Retinal pigment epithelial cell (primary cell): Measurements from ENCODE around the gene NREP.

Experiments
- DNase-seq: peaks from one replicate; pipeline ENCODE4 v3.0.0-alpha.2; 2010; ENCODE audit warnings: low read depth
- H3K4me3 ChIP-seq: 2 replicates; pipeline ENCODE4 v1.5.1; 2011; ENCODE audit warnings: mild to moderate bottlenecking, low read length, control low read depth, moderate library complexity
- TF ChIP-seq, protein P1 (sequence below): conservative IDR thresholded peaks from 2 replicates; pipeline ENCODE4 v1.5.1; 2011; ENCODE audit warnings: low read depth, low read length, control low read depth, inconsistent platforms

The NREP gene

DNA sequence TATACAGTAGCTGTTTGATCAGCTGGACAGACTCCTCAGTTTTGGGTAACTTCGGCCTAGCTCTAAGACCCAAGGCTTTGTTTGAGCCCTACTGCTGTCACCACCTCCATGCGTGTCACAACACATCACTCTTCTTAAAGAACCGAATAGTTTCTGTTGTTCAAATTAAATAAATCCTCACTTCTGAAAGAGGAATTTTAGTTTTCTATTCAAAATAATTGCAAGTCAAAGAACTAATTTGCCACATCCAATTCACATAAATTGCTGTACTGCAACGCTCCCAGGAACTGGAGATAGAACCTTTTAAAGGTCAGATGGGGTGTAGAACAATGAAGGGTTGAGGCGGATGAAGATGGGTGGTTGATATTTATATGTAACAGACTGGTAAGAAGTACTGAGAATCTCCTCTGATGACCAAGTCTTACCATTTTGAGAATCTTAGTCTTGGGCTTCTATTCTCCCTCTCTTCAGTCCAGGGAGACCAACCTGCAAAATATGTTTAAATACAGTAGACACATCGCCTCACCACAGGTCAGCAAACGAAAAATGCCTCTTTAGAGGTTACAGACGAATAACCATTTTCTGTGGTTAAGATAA lies 1.6 kb downstream of the NREP start:
- TF ChIP-seq, protein P1, sequence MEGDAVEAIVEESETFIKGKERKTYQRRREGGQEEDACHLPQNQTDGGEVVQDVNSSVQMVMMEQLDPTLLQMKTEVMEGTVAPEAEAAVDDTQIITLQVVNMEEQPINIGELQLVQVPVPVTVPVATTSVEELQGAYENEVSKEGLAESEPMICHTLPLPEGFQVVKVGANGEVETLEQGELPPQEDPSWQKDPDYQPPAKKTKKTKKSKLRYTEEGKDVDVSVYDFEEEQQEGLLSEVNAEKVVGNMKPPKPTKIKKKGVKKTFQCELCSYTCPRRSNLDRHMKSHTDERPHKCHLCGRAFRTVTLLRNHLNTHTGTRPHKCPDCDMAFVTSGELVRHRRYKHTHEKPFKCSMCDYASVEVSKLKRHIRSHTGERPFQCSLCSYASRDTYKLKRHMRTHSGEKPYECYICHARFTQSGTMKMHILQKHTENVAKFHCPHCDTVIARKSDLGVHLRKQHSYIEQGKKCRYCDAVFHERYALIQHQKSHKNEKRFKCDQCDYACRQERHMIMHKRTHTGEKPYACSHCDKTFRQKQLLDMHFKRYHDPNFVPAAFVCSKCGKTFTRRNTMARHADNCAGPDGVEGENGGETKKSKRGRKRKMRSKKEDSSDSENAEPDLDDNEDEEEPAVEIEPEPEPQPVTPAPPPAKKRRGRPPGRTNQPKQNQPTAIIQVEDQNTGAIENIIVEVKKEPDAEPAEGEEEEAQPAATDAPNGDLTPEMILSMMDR: no peak
- H3K4me3 ChIP-seq: peak overlapping the region; percentile 91
- no peak for DNase-seq

DNA sequence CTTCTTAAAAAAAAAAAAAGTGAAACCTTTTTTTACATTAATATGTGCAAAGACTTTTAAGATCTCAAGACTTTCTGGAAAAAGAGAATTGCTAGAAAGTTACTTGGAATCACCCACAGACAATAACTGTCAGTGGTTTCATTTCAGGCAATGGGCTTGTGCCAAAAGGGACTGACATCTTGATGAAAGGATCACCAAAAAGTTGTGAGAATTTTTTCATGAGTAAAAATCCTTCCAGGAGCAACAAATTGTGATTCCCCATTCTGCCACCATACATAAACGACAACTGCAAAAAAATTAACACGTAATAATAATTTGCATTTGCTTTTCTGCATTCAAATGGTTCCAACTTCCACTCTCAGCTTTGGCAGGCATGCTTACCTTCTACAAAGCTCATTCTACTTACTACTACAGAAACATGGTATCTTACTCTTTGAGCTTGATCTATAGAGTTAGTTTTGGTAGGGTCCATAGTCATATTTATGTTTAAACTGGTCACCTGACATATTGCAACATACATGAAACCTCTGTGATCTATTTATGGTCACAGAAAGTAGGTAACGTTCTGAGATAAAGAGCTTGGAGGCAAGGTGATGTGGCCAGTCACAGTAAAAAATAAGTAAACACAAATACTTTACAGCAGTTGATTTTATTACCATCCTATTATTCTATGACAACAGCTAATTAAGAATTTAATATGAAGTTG lies 3.0 kb downstream of the NREP start:
- H3K4me3 ChIP-seq: no peak overlapping the region

DNA sequence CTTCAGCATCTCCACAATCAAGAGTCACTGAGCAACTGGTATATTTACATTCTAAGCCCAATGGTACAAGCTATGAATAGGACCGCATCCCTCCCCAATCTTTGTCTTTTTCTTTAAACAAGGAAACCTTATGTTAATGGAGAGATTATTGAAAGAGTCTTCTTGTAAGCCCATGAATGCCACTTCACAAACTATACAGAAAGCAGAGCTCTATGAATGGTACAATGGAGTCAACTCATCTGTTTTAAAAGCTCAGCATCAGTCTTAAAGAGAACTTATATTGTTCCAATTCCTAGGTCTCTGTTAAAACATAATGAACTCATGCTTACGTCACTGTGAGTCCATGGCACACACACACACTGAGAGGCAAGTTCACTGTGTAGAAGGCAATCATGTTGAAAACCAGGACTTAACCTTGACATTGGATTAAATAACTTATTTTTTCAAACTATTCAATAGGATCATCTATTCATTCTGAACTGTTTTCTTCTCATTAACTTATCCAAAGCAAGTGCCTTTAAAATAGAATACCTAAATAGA lies 4.5 kb downstream of the NREP start:
- H3K4me3 ChIP-seq: no peak overlapping the region
- no peak for DNase-seq
- TF ChIP-seq, protein P1: no peak

More for the DNA sequence above, 3.0 kb downstream of the NREP start:
- DNase-seq: no peak
- TF ChIP-seq, protein P1: no peak

DNA sequence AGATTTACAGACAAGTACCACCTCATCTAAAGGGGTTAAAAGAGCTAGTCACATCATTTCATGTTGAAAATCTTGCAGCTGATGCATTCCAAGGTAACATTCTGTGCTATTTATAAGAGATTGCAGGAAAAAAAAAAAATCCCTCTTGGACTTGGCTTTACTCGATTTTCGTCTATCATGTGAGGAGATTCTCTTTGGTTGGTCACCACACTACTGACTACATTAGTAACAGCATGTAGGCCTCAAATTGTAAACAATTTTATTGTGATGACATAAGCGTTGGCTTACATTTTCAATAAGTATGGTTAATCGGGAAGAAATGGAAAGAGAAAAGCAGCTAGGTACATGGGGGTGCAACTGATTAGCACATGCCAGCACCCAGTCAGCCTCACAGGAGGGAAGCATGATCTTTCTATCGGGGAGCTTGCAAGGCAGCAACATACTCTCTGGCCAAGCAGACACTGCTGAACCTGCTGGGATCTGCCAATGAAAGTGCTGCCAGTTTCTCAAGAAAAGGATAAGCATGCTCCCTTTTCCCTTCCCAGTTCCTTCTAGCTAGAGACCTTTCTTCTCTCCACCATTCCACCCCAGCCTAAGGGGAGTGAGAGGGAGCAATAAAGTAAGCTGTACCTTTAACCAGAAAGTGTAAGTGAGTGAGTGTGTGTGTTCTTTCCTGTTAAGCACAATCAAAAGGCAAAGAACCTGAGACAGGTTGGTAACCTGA lies 7.5 kb downstream of the NREP start:
- TF ChIP-seq, protein P1: no peak
- no peak for DNase-seq
- H3K4me3 ChIP-seq: no peak overlapping the region

DNA sequence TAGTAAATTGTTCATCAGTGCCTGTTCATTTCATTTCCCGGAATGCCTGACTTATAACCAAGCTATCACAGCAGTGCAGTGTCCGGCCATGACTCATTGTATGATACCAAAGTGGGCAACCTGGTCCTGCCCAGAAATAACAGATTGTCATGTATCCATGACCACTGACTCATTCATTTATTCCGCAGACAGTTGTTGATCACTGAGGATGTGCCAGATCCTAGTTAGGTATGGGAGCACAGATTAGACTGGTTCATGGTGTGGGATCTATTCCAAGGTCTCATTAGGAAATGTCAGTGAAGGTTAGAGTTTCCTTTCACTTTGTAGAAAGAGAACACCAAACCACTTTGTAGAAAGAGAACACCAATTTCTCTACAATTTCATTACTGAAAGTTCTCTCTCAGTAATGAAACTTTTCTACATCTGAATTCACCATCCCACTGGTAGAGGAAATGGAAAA lies 8.7 kb downstream of the NREP start:
- no peak for DNase-seq
- TF ChIP-seq, protein P1: no peak
- H3K4me3 ChIP-seq: no peak overlapping the region

DNA sequence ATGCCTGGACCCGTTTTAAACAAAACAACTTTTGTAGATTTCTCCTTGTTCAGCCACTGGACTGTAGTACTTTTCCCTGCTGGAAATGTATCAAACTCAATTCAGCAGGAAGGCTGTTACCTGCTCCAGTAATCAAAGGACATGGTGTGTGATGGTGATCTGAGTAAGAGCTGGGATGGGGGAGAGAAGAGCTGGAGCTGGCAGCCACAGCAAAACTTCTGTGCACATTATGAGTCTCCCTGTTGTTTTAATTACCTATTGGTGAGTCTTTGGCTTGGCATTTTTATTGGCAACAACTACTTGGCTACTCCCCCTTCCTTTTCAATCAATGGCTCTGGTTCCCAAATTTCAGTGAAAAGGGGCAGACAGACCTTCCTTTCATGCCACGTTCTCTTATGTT lies 9.7 kb downstream of the NREP start:
- DNase-seq: no peak

More for the DNA sequence above, 9.7 kb downstream of the NREP start:
- TF ChIP-seq, protein P1: no peak
- H3K4me3 ChIP-seq: no peak overlapping the region
